ENCODE data around the gene BLMH. TPM values are rescaled to one million over a fixed set of nuclear protein-coding genes. Genes with fewer than 3 reads are reported as not detected.
A peak's percentile ranks its signal among the peaks of the same experiment; 100 is the strongest.

The BLMH gene
- total and polyA plus RNA-seq, 2 experiments from 2014 or later = 21.3 to 28.2 TPM

DNA sequence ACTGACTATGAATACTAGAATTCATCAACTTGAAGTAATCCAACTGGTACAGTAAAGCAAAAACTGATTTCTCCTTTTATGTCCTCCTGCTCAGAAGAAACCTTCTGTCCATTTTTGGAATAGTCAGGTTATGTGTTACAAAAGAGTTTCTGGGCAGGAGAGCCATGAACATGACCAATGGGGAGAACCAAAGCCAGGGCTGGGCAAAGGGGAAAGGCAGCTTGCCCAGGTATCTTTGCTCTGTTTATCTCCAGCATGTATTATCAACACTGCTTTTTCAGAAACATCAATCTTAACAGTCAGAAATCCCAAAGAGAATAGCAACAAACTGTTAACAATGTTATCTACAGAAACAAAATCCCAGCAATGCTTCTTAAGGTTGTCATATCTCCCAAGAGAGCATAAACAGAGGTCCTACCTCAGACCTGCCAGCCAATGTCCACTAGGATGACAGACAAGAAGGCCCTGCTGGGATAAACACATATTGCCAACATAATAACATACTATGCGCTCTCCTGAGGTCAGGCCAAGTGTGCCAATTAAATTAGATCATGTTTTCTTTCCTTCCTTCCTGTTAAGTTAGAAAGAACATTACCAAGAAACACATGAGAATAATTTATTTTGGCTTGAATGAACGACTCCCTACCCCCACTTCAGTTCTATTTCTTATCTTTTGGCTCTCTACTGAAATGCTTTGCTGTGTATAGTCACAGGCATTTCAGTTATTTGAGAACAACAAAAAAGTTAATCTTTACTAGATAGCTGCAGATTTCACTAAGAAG, 28.0 kb downstream of the BLMH start:
- no peak for DNase-seq (ENCODE audit: low spot score)
- no peaks in the 10 kb centered on the region for H3K9me2 ChIP-seq (replicated peaks; ENCODE audit: insufficient read depth)
- TF ChIP-seq, protein P1, sequence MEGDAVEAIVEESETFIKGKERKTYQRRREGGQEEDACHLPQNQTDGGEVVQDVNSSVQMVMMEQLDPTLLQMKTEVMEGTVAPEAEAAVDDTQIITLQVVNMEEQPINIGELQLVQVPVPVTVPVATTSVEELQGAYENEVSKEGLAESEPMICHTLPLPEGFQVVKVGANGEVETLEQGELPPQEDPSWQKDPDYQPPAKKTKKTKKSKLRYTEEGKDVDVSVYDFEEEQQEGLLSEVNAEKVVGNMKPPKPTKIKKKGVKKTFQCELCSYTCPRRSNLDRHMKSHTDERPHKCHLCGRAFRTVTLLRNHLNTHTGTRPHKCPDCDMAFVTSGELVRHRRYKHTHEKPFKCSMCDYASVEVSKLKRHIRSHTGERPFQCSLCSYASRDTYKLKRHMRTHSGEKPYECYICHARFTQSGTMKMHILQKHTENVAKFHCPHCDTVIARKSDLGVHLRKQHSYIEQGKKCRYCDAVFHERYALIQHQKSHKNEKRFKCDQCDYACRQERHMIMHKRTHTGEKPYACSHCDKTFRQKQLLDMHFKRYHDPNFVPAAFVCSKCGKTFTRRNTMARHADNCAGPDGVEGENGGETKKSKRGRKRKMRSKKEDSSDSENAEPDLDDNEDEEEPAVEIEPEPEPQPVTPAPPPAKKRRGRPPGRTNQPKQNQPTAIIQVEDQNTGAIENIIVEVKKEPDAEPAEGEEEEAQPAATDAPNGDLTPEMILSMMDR (IDR thresholded peaks at IDR 0.05; ENCODE audit: poor library complexity) = no peak
- TF ChIP-seq EZH2phosphoT487 (IDR thresholded peaks at IDR 0.05; ENCODE audit: low read depth, severe bottlenecking, unreplicated experiment) = no peak
- no peak for TF ChIP-seq EZH2 (IDR thresholded peaks at IDR 0.05; ENCODE audit: borderline replicate concordance)
- no peaks in the 10 kb centered on the region for H3K4me1 ChIP-seq (ENCODE audit: insufficient read depth)
- H3K4me3 ChIP-seq = no peak overlapping the region
- H3K4me2 ChIP-seq = peak overlapping the region; percentile 4
- H3K27me3 ChIP-seq = no peaks in the 10 kb centered on the region
- H3K36me3 ChIP-seq (replicated peaks; ENCODE audit: insufficient read depth, low read depth) = no peaks in the 10 kb centered on the region
- no peaks in the 10 kb centered on the region for H3K9me3 ChIP-seq (ENCODE audit: low read depth)
- H2AFZ ChIP-seq = no peak overlapping the region
- H3K79me2 ChIP-seq = no peaks in the 10 kb centered on the region
- peak overlapping the region; percentile 8 for H3K27ac ChIP-seq
- 52% methylated on average over 2 of the region's 2 CpGs for WGBS (ENCODE audit: low lambda C conversion rate, missing lambda C conversion rate)
- H4K20me1 ChIP-seq (ENCODE audit: insufficient read depth, poor library complexity, severe bottlenecking) = no peaks in the 10 kb centered on the region

DNA sequence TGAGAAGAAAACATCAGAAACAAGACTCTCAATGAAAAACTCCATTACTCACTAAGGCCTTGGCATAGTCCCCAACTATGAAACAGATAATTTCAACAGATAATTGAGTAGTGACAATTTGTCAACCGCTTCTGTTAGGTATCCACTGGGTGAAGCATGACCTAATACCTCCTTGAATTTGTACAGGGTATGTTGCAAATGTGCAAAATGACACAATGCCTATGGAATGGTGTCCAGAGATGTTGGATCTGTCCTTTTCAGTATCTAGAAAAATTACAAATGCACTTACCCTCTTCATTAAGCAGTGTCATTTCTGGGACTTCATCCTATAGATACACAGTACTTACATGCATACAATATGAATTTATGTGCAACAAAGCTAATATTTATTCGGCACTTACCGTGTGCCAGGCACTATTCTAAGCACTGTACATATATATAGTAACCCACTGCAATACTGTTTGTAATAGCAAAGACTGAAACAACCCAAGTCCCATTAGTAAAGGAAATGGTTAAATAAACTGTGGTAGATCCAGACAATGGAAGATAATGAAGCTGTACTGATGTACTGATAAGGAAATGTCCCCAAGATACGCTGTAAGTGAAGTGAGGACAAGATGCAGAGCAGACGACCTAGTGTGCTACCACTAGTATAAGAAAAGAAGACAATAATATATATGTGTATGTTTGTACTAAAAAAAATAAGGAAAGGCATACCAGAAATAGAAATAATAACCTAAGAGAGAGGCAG, 34.8 kb downstream of the BLMH start:
- H3K79me2 ChIP-seq = no peaks in the 10 kb centered on the region

DNA sequence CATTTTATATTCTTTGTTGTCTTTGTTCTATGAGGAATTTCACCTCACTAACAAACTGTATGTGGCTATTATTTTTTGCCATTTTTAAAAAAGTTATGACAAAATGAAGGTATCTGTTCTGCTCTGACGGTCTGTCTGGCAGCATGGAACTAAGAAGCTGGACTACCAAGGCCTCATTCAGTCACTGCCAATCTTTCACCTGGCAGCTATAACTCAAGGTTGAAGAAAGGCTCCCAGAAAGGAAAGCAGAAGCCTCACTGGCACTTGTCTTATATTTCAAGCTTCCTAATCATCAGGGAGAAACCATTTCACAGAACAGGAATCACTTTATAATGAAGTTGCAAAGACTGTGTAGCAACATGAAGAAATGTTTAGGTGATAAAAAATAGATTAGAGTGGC, 37.6 kb downstream of the BLMH start:
- Histone ChIP-seq H3K79me2 (no peaks in the 10 kb centered on the region), H3K9me3 (ENCODE audit: low read depth) (no peaks in the 10 kb centered on the region), H2AFZ (no peak overlapping the region), H3K9me2 (replicated peaks; ENCODE audit: insufficient read depth) (no peaks in the 10 kb centered on the region), H4K20me1 (ENCODE audit: insufficient read depth, poor library complexity, severe bottlenecking) (no peaks in the 10 kb centered on the region), H3K27ac (no peak overlapping the region), H3K4me1 (ENCODE audit: insufficient read depth) (no peaks in the 10 kb centered on the region), H3K4me2 (no peak overlapping the region), H3K27me3 (no peaks in the 10 kb centered on the region), H3K36me3 (replicated peaks; ENCODE audit: insufficient read depth, low read depth) (no peaks in the 10 kb centered on the region), H3K4me3 (no peak overlapping the region)
- no peak for DNase-seq (ENCODE audit: low spot score)
- TF ChIP-seq, protein P1 (IDR thresholded peaks at IDR 0.05; ENCODE audit: poor library complexity) = no peak
- TF ChIP-seq EZH2 (IDR thresholded peaks at IDR 0.05; ENCODE audit: borderline replicate concordance) = no peak
- no peak for TF ChIP-seq EZH2phosphoT487 (IDR thresholded peaks at IDR 0.05; ENCODE audit: low read depth, severe bottlenecking, unreplicated experiment)
- WGBS (ENCODE audit: low lambda C conversion rate, missing lambda C conversion rate) = 83% methylated on average over 1 of the region's 1 CpG

More for the DNA sequence above, 34.8 kb downstream of the BLMH start:
- H3K36me3 ChIP-seq (replicated peaks; ENCODE audit: insufficient read depth, low read depth) = no peaks in the 10 kb centered on the region
- no peaks in the 10 kb centered on the region for H3K9me2 ChIP-seq (replicated peaks; ENCODE audit: insufficient read depth)
- no peaks in the 10 kb centered on the region for H3K9me3 ChIP-seq (ENCODE audit: low read depth)
- TF ChIP-seq, protein P1 (IDR thresholded peaks at IDR 0.05; ENCODE audit: poor library complexity) = no peak
- TF ChIP-seq EZH2 (IDR thresholded peaks at IDR 0.05; ENCODE audit: borderline replicate concordance) (no peak), EZH2phosphoT487 (IDR thresholded peaks at IDR 0.05; ENCODE audit: low read depth, severe bottlenecking, unreplicated experiment) (no peak)
- no peak overlapping the region for H3K4me2 ChIP-seq
- no peak overlapping the region for H2AFZ ChIP-seq
- H3K4me3 ChIP-seq = no peak overlapping the region
- WGBS (ENCODE audit: low lambda C conversion rate, missing lambda C conversion rate) = 71% methylated on average over 5 of the region's 5 CpGs
- no peaks in the 10 kb centered on the region for H3K4me1 ChIP-seq (ENCODE audit: insufficient read depth)
- H3K27ac ChIP-seq = no peak overlapping the region
- DNase-seq (ENCODE audit: low spot score) = no peak
- no peaks in the 10 kb centered on the region for H3K27me3 ChIP-seq
- no peaks in the 10 kb centered on the region for H4K20me1 ChIP-seq (ENCODE audit: insufficient read depth, poor library complexity, severe bottlenecking)

Measured in hepatocyte (in vitro differentiated cells).